Neural progenitor cell (in vitro differentiated cells): ENCODE measurements around the gene NKAIN2.

Experiments
- CTCF ChIP-seq: fragments of 200-600 bp; sonication (generic); IDR thresholded peaks from 2 replicates; pipeline ENCODE4 v1.5.1; 2017; ENCODE audit warnings: antibody characterized with exemption, mild to moderate bottlenecking
- EZH2 ChIP-seq: fragments of 200-600 bp; sonication (generic); IDR thresholded peaks from 2 replicates; pipeline ENCODE4 v1.6.1; 2017; ENCODE audit warnings: antibody characterized with exemption, mild to moderate bottlenecking, moderate library complexity

GRCh38 chr6:123931928-123932327, 128.3 kb downstream of the NKAIN2 start:
- no peak for TF ChIP-seq CTCF
- no peak for TF ChIP-seq EZH2
